Frontal cortex (tissue), 4 donors: ENCODE measurements around the gene SLC25A24. TPM values are rescaled to one million over a fixed set of nuclear protein-coding genes. Genes with fewer than 3 reads are reported as not detected.

ENCODE experiments used
- DNase-seq, 2 donors: peaks; one replicate each; pipeline ENCODE4 v3.0.0; 2012; ENCODE audit warnings: low spot score in 2 of 2
- FAIRE-seq: peaks from 2 replicates; lab custom pipeline; 2012; peaks lifted over from hg19 to GRCh38; lab: Jason Lieb, UNC
- total RNA-seq: library from RNA; depleted of rRNA; stranded (reverse); fragments of >200 nt; gene quantifications from one replicate; pipeline ENCODE4 v1.2.3, GENCODE V29; 2014
- donor health status: control.
- donor health status: control.
- donor health status: control.

SLC25A24 gene
- total RNA-seq, 1 donor from 2014 or later: 37.5 TPM

- no peak for FAIRE-seq
- no peak for DNase-seq
Observed at GRCh38 chr1:108113496-108113895, 86.6 kb downstream of the SLC25A24 start.

- no peak for FAIRE-seq
- DNase-seq: no peak
Observed at GRCh38 chr1:108109295-108109973, 90.7 kb downstream of the SLC25A24 start.

GRCh38 chr1:108108119-108108518 lies 92.0 kb downstream of the SLC25A24 start:
- DNase-seq (no peak), FAIRE-seq (no peak)

- no peak for DNase-seq
- no peak for FAIRE-seq
Observed at GRCh38 chr1:108107658-108108057, 92.5 kb downstream of the SLC25A24 start.

- FAIRE-seq: no peak
- DNase-seq: no peak
Observed at GRCh38 chr1:108106775-108107174, 93.4 kb downstream of the SLC25A24 start.

- FAIRE-seq (no peak), DNase-seq (no peak)
Observed at GRCh38 chr1:108100148-108100547, 100.0 kb downstream of the SLC25A24 start.

GRCh38 chr1:108097018-108097417 lies 103.1 kb downstream of the SLC25A24 start:
- no peak for DNase-seq
- FAIRE-seq: no peak

GRCh38 chr1:108096089-108096488 lies 104.1 kb downstream of the SLC25A24 start:
- no peak for FAIRE-seq
- DNase-seq: no peak

- FAIRE-seq (no peak), DNase-seq (no peak)
Observed at GRCh38 chr1:108089477-108089876, 110.7 kb downstream of the SLC25A24 start.

GRCh38 chr1:108085628-108086027 lies 114.5 kb downstream of the SLC25A24 start:
- DNase-seq (no peak), FAIRE-seq (no peak)

GRCh38 chr1:108084866-108085477 lies 115.2 kb downstream of the SLC25A24 start:
- DNase-seq (no peak), FAIRE-seq (no peak)

Other genes starting within 250 kb of the SLC25A24 start
- 4.5 TPM for gene VAV3, start 235.2 kb downstream of the SLC25A24 start, total RNA-seq
- not detected for gene NBPF4, start 43.7 kb upstream of the SLC25A24 start, total RNA-seq
- gene NBPF6, start 250.0 kb upstream of the SLC25A24 start, total RNA-seq: not detected